Measurements from ENCODE around the gene MAPKAP1.
A peak's percentile ranks its signal among the peaks of the same experiment; 100 is the strongest.

MAPKAP1 gene

GRCh38 chr9:125680445-125680844, 26.6 kb downstream of the MAPKAP1 start:
- FAIRE-seq = no peak
- DNase-seq (ENCODE audit: insufficient read length, low spot score) = no peak

DNA sequence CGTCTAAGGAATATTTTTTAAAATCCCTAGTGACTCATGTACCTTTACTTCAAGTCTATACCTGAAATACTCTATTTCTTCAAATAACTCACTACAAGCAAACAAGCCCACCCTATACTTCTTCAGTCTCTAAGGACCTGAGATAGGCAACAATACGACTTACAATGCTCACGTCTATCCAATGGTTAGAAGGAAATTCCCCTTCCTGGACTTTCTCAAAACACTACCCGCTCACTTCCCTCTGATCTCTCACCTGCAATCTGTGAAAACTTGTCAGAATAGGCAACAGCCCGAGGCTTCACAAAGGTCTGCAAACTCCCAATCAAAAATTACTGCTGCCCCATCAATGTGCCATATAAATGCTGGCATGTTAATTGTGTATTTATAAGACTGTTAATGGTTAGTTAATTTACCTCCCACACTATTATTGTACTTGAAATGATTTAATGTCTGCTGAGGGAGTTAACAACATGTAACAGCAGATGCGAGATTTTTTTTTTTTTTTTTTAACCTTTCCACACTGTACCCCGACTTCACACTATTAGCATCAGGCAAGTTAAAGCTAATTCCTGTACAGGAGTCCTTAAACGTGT, 27.3 kb downstream of the MAPKAP1 start:
- no peak for DNase-seq (ENCODE audit: insufficient read length, low spot score)
- no peak for FAIRE-seq

GRCh38 chr9:125674981-125675973, 31.7 kb downstream of the MAPKAP1 start:
- DNase-seq (ENCODE audit: insufficient read length, low spot score) (peak; percentile 75), FAIRE-seq (no peak)

DNA sequence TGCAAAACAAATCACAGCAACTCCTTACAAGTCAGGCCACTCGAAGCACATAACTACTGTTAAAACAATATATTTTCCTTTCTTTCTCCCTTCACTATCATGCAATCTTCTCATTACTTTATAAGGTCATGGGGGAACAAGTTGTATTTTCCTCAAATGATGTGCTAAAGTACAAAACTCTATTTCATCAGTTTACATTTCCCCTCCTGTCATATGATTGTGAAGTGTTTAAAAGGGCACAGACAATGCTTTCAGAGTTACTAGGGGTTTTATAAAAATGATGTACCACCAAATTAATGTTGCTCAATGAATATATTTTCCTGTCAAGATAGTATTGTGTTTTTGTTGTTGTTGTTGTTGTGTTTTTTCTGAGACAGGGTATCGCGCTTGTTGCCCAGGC, 34.1 kb downstream of the MAPKAP1 start:
- FAIRE-seq (no peak), DNase-seq (ENCODE audit: insufficient read length, low spot score) (no peak)

GRCh38 chr9:125663127-125663526, 43.9 kb downstream of the MAPKAP1 start:
- FAIRE-seq (no peak), DNase-seq (ENCODE audit: insufficient read length, low spot score) (peak; percentile 38)

GRCh38 chr9:125660557-125660956, 46.5 kb downstream of the MAPKAP1 start:
- no peak for FAIRE-seq
- no peak for DNase-seq (ENCODE audit: insufficient read length, low spot score)

DNA sequence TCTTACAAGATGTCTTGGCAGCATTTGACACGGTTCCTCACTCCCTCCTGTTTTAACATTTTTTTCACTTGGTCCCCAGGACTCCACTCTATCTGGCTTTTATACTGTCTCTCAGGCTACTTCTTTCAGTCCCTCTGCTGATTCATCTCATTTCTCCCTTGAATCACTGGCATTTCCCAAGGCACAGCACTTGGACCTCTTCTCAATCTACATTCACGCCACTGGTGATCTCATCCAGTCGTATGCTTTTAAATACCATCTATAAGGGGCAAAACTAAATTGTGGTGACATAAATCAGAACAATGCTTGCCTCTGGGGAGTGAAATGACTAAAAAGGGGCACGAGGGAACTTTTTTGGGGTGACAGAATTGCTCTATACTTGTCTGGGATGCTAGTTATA, 47.1 kb downstream of the MAPKAP1 start:
- DNase-seq (ENCODE audit: insufficient read length, low spot score) = no peak
- no peak for FAIRE-seq

DNA sequence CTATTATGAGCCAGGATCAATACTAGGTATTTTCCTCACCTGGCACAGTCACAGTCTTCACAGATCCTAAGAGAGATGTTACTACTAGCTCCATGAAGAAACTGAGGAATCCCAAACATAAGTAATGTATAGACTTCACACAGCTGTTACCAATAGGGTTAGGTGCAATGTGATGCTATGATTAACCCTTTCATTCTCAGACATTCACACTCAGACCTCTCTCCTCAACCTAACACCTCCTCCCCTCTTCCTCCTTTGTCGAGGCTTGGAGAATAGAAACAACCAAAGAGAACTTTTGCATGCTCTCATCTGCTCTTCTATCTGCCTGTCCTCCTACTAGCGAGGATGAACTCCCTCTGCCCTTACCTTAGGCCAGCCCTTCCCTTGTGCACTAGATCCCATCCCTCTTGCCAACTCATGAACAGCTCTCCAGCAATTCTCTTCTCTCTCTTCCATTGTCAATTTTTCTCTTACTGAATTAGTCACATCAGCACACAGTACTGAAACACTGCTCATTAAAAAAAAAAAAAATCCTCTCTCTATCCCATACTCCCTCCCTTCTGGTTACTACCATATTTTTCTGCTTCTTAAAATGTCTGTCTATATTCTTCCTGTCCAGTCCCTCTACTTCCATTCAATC, 47.7 kb downstream of the MAPKAP1 start:
- no peak for FAIRE-seq
- DNase-seq (ENCODE audit: insufficient read length, low spot score) = no peak

GRCh38 chr9:125656560-125656959, 50.4 kb downstream of the MAPKAP1 start:
- DNase-seq (ENCODE audit: insufficient read length, low spot score) (no peak), FAIRE-seq (no peak)

GRCh38 chr9:125655691-125656410, 51.2 kb downstream of the MAPKAP1 start:
- FAIRE-seq (no peak), DNase-seq (ENCODE audit: insufficient read length, low spot score) (no peak)

- FAIRE-seq = no peak
- no peak for DNase-seq (ENCODE audit: insufficient read length, low spot score)
Measured at GRCh38 chr9:125655066-125655633, 51.9 kb downstream of the MAPKAP1 start.

DNA sequence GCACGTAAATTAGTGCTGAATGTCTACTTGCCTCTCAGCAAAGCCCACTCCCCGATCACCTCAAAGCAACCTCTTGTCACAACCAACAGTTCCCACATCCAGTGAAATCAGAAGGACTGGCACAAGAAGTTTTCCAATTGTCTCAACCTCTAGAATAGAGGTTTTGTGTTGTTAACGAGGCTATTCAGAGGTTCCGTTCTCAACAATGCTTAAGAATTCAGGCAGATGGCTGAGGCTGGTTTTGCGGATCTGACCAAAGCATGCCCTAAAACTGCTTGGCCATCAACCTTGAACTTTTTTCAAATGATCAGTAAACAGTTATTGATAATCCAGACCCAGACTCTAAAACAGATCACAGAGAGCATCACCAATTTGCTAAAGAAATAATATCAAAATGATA, 52.9 kb downstream of the MAPKAP1 start:
- FAIRE-seq = no peak
- DNase-seq (ENCODE audit: insufficient read length, low spot score) = no peak

- no peak for DNase-seq (ENCODE audit: insufficient read length, low spot score)
- no peak for FAIRE-seq
Measured at GRCh38 chr9:125653325-125653724, 53.7 kb downstream of the MAPKAP1 start.

- DNase-seq (ENCODE audit: insufficient read length, low spot score) (no peak), FAIRE-seq (no peak)
Measured at GRCh38 chr9:125652759-125653158, 54.2 kb downstream of the MAPKAP1 start.

DNA sequence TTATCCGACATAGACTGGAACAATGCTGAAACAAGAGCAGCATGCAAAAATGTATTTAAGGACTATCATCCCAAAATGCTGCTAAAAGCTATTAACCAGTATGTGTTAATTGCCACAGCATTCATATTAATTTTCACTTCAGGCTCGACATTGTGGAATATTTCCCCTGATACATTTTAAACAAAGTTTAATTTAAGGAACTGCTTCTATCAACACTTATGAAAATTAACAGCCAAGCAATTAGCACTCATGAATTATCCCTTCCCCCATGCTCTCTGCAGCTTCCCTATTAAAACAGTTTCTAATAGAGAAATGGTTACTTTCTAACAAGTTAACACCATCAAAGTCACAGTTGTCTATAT, 54.8 kb downstream of the MAPKAP1 start:
- DNase-seq (ENCODE audit: insufficient read length, low spot score) (no peak), FAIRE-seq (no peak)

- FAIRE-seq = no peak
- no peak for DNase-seq (ENCODE audit: insufficient read length, low spot score)
Measured at GRCh38 chr9:125651576-125652232, 55.3 kb downstream of the MAPKAP1 start.

GRCh38 chr9:125650271-125650737, 56.7 kb downstream of the MAPKAP1 start:
- FAIRE-seq (no peak), DNase-seq (ENCODE audit: insufficient read length, low spot score) (no peak)

DNA sequence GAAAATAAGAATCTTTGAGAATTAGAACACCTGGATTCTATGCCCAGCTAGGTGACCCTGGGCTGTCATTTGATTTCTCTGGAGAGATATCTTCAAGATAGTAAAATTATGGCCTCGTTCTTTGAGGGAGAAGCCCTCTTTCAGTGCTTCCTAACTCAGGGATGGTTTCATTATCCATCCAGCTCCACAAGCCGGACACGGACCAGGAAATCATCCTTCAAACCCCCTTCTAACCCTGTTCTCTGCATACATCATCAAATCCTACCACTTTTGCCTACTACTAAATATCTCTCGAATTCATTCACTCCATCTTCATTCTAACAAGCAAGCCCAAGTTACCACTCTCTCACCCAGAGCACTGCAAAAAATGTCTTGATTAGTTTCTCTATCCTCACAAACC, 57.2 kb downstream of the MAPKAP1 start:
- no peak for DNase-seq (ENCODE audit: insufficient read length, low spot score)
- no peak for FAIRE-seq

DNA sequence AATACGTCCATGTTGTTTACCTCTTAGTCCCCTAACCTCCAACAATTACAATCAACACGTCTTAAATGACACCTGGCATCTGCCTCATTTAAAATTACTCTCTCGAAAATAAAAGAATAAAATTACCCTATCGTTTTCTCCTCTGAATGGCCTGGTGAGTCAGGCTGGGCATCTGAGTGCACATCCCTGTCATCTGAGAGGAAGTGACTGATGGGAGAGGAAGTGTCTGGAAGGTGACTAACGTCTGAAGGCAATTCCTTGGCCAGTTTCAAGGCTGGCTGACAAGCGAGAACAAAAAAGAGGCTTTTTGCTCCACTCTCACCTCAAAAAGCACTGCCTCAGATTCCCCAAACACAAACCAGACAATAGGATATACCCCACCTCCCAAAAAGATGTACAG, 57.7 kb downstream of the MAPKAP1 start:
- peak; percentile 51 for DNase-seq (ENCODE audit: insufficient read length, low spot score)

DNA sequence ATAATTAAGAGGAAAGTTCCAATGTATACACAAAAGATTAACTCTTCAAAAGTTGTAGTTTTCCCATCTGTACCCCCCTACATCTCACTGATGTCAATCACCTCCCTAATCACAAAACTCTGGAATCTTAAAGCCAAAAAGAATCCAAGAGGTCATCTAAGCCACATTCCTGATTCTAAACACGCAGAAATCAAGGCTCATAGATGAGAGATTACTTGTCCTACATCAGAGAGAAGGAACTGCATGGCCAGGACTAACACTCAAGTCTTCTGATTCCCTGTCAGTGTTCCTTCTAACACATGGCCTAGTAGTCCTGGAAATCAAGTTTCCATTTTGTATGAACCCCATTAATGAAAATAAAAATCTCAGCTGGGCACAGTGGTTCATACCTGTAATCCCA, 58.7 kb downstream of the MAPKAP1 start:
- no peak for FAIRE-seq
- no peak for DNase-seq (ENCODE audit: insufficient read length, low spot score)

More for the DNA sequence above, 57.7 kb downstream of the MAPKAP1 start:
- FAIRE-seq = no peak

Measured in HTR-8/SVneo (cell line).